GM12875 (cell line): ENCODE results near the gene DNAJB6.

Experiments
- H3K4me3 ChIP-seq: one replicate; pipeline ENCODE4 v1.5.1; 2011; ENCODE audit warnings: low read depth, low read length, control low read depth
- TF ChIP-seq, protein P1 (sequence below): IDR thresholded peaks from 2 replicates; pipeline ENCODE4 v1.5.1; 2011; ENCODE audit warnings: low read depth, mild to moderate bottlenecking, control low read depth, inconsistent platforms, low read length, moderate library complexity, borderline replicate concordance; ENCODE audit not compliant: insufficient read depth

The DNAJB6 gene

DNA sequence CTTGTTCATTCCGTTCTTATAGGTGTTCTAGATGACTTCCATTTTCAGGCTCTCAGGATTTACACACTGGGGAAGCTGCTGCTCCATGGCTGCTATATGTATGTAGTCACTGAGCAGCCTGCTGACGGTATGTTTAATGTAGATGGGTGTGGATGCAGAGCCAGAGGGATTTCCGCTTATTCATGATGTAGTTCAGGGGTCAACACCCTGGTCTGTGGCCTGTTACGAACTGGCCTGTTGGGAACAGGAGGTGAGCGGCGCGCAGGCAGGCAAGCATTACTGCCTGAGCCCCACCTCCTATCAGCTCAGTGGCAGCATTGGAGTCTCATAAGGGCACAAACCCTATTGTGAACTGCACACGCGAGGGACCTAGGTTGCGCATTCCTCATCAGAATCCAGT, 33.9 kb downstream of the DNAJB6 start:
- TF ChIP-seq, protein P1, sequence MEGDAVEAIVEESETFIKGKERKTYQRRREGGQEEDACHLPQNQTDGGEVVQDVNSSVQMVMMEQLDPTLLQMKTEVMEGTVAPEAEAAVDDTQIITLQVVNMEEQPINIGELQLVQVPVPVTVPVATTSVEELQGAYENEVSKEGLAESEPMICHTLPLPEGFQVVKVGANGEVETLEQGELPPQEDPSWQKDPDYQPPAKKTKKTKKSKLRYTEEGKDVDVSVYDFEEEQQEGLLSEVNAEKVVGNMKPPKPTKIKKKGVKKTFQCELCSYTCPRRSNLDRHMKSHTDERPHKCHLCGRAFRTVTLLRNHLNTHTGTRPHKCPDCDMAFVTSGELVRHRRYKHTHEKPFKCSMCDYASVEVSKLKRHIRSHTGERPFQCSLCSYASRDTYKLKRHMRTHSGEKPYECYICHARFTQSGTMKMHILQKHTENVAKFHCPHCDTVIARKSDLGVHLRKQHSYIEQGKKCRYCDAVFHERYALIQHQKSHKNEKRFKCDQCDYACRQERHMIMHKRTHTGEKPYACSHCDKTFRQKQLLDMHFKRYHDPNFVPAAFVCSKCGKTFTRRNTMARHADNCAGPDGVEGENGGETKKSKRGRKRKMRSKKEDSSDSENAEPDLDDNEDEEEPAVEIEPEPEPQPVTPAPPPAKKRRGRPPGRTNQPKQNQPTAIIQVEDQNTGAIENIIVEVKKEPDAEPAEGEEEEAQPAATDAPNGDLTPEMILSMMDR, result no peak

DNA sequence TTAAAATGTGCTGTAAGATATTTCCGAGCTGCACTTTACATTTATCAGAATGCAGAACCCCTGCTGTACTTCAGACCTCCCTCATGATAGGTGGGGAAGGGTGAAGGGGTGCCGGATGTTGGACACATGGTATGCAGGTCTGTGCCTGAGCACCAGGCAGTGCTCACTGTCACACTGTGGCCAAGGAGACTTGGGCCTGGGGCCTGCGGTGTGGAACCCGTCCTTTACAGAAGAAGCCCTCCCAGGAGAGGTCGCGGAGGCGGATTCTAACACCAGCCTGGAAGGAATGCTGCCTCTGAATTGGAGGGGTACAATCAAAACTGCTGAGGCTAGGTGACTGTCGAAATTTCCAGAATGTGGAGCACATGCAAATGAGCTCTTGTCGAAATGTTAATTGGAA, 34.5 kb downstream of the DNAJB6 start:
- no peak overlapping the region for H3K4me3 ChIP-seq
- TF ChIP-seq, protein P1, result no peak

More for the DNA sequence above, 33.9 kb downstream of the DNAJB6 start:
- H3K4me3 ChIP-seq, result no peak overlapping the region

DNA sequence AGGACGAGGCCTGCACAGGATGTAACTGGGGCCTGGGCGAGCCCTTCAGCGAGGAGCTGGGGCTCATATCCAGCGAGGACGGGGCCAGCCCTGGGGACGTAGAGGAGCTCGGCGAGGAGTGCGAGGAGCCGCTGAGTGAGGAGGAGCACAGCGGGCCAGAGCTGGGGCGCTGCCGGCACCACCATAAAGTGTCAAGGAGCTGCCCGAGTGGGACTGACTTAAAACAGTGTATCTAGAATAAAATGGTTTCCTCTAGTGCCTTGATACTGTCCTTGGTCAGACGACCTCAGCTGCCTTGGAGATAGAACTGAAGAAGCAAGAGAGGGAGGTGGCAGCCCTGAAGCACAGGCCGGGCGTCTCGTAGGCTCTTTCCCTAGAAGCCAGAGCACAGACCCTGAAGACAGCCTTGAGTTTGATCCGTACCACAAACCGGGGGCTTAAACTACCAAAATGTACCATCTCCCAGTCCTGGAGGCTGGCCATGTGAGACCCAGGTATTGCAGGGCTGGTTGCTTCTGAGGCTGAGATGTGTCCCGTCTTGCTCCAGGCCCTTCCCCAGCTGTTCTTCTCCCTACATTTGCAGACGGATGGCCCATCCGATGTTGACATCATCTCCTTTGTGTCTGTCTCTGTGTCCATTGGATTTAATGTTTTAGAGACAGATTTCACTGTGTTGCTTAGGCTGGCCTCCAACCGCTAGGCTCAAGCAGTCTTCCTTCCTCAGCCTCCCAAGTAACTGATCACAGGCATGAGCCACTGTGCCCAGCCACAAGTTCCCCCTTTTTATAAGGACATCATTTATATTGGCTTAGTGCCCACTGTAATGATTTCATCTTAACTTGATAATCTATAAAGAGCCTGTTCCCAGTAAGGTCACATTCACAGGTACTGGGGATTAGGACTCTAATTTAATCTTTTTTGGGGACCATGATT, 35.8 kb downstream of the DNAJB6 start:
- TF ChIP-seq, protein P1, result no peak

DNA sequence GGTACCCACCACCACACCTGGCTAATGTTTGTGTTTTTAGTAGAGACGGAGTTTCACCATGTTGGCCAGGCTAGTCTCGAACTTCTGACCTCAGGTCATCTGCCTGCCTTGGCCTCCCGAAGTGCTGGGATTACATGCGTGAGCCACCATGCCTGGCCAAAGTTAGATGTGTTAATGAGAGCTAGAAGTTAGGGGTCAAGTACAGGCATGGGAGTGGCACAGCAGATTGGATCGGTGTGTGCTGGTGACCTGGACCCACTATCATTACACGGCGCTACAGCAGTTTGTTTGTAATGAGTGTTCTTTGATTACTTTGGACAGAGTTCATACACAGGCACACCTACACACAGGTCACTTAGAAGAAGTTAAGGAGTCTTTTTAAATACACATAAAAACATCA, 36.7 kb downstream of the DNAJB6 start:
- no peak overlapping the region for H3K4me3 ChIP-seq
- TF ChIP-seq, protein P1, result no peak

More for the DNA sequence above, 35.8 kb downstream of the DNAJB6 start:
- H3K4me3 ChIP-seq, result no peak overlapping the region

DNA sequence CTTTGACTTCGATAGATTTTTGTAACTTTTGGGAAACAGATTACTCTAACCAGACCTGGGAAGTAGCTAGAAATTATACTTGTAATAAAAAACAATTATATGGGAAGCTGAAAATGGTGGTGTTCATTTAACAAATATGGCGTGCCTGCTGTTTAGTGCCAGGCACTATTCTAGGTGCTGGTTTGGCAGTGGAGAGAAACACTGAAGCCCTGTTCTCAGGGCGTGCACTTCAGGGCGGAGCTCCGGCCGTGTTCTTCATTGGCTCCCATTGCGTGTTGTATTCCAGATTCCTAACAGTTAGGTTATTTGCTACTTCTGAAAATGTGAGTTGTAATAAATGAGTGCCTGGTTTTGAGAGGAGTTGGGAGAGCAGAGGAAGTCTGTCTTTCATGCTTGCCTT, 38.6 kb downstream of the DNAJB6 start:
- no peak overlapping the region for H3K4me3 ChIP-seq
- TF ChIP-seq, protein P1, result no peak

DNA sequence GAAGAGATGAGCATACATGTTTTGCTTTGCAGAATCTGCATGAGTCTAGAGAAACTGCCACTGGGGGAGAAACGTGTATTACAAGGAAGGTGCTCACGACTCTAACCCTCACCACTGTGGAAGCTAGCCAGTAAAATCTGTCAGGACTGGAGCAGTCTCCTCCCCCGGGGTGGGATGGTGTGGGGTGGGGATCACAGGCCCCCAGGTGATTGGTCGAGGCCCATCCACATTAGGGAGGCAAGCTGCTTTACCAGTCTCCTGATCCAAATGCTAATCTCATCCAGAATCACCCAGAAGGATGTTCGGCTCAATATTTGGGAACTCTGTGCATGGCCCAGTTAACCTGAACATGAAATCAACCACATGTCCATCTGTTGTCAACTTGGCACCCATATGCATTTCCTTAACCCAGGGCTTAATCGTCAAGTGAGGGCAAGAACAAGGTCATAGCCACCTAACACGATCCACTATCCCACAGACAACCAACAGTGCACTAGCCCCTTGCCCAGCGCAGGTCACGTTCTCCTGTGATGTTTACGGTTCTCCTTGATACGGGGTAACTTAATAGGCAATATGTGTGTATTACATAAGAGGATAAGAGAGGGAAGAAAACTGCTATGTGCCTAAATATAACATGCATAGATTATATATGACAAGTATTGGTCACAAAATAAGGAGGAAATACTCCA, 40.8 kb downstream of the DNAJB6 start:
- TF ChIP-seq, protein P1, result no peak
- no peak overlapping the region for H3K4me3 ChIP-seq

DNA sequence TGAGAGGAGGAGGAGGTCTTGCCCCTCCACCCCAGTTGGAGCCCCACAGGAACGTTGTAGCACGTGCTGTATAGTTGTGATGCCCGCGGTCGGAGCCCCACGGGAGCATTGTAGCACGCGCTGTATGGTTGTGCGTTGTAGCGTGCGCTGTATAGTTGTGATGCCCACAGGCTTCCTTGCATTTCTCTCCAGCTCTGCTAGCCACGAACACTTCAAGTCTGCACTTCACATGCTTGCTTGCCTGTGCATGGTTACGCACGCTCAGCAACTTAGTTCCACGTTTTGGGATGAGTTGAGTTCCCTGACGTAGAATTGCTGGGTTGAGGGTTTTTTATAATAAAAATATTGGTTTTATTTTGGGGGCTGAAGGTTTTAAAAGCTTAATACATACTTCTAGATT, 41.6 kb downstream of the DNAJB6 start:
- TF ChIP-seq, protein P1, result no peak
- no peak overlapping the region for H3K4me3 ChIP-seq
